ENCODE data around the gene PLCH1.

- no peak for TF ChIP-seq CTCF (conservative IDR thresholded peaks at IDR 0.05; ENCODE audit: low read depth in 2 of 2)
- no peak for TF ChIP-seq POLR2AphosphoS5 (IDR thresholded peaks at IDR 0.05; ENCODE audit: low read depth)
- TF ChIP-seq EZH2 (IDR thresholded peaks at IDR 0.05; ENCODE audit: low read depth, unreplicated experiment): no peak
- TF ChIP-seq CREB1 (CRISPR knock-in tag; IDR thresholded peaks at IDR 0.05; ENCODE audit: low read depth): no peak
- TF ChIP-seq EZH2phosphoT487 (IDR thresholded peaks at IDR 0.05; ENCODE audit: unreplicated experiment): no peak
- no peak for TF ChIP-seq REST (IDR thresholded peaks at IDR 0.05; ENCODE audit: unreplicated experiment)
Observed at GRCh38 chr3:155658671-155659261, 86.1 kb downstream of the PLCH1 start.
